ENCODE results near the gene ADIPOR2. TPM values are rescaled to one million over a fixed set of nuclear protein-coding genes. Genes with fewer than 3 reads are reported as not detected.

The ADIPOR2 gene
- total RNA-seq, 1 experiment from 2014 or later, result 84.0 TPM

DNA sequence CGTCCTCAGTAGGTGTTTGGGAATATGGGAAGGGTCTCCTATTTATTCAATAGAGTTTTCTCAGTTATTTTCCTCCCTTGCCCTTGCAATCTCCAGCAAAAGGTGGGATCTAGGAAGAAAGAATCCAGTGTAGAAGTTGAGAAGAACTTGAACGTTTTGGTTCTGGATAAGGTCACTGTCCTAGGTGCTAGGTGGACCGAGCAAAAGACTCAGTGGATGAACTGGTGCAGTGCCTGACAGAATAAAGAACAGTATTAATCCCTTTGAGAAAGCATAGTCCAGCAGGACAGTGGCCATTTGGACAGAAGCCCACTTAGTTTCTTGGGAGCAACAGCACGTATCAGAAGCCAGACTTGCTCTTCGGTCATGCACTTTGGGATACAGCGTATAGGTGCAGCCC, 96.8 kb downstream of the ADIPOR2 start:
- H3K4me3 ChIP-seq (ENCODE audit: low read depth, low read length, poor library complexity, severe bottlenecking), result no peak overlapping the region
- ChIA-PET CTCF (no interaction called here), POLR2A (ENCODE audit: low non-redundant PET) (no interaction called here)
- no peak for TF ChIP-seq EZH2 (IDR thresholded peaks at IDR 0.05; ENCODE audit: borderline replicate concordance, low read depth, low read length, poor library complexity, severe bottlenecking)
- TF ChIP-seq, protein P1, sequence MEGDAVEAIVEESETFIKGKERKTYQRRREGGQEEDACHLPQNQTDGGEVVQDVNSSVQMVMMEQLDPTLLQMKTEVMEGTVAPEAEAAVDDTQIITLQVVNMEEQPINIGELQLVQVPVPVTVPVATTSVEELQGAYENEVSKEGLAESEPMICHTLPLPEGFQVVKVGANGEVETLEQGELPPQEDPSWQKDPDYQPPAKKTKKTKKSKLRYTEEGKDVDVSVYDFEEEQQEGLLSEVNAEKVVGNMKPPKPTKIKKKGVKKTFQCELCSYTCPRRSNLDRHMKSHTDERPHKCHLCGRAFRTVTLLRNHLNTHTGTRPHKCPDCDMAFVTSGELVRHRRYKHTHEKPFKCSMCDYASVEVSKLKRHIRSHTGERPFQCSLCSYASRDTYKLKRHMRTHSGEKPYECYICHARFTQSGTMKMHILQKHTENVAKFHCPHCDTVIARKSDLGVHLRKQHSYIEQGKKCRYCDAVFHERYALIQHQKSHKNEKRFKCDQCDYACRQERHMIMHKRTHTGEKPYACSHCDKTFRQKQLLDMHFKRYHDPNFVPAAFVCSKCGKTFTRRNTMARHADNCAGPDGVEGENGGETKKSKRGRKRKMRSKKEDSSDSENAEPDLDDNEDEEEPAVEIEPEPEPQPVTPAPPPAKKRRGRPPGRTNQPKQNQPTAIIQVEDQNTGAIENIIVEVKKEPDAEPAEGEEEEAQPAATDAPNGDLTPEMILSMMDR (conservative IDR thresholded peaks at IDR 0.05; ENCODE audit: low read depth, low read length), result no peak
- H3K9me3 ChIP-seq (ENCODE audit: low read depth, low read length, poor library complexity, severe bottlenecking), result no peaks in the 10 kb centered on the region
- intact Hi-C loops (cut with micrococcal nuclease; ENCODE audit: unreplicated experiment), result no loop called here
- no peak overlapping the region for H3K27ac ChIP-seq (ENCODE audit: low read depth, low read length, poor library complexity, severe bottlenecking)
- H3K27me3 ChIP-seq (replicated peaks; ENCODE audit: insufficient read depth, low read depth, low read length, poor library complexity), result no peaks in the 10 kb centered on the region
- no TSS peak for BruUV-seq (replicated peaks)
- H3K4me1 ChIP-seq (ENCODE audit: insufficient read depth, low read length, poor library complexity, severe bottlenecking), result no peaks in the 10 kb centered on the region
- H3K36me3 ChIP-seq (ENCODE audit: insufficient read depth, low read length, poor library complexity, severe bottlenecking), result peaks cover 26% of the 10 kb centered on the region
- no peak for DNase-seq (ENCODE audit: low spot score)

- Histone ChIP-seq H3K27ac (ENCODE audit: low read depth, low read length, poor library complexity, severe bottlenecking) (no peak overlapping the region), H3K9me3 (ENCODE audit: low read depth, low read length, poor library complexity, severe bottlenecking) (no peaks in the 10 kb centered on the region), H3K4me3 (ENCODE audit: low read depth, low read length, poor library complexity, severe bottlenecking) (no peak overlapping the region), H3K27me3 (replicated peaks; ENCODE audit: insufficient read depth, low read depth, low read length, poor library complexity) (no peaks in the 10 kb centered on the region), H3K4me1 (ENCODE audit: insufficient read depth, low read length, poor library complexity, severe bottlenecking) (no peaks in the 10 kb centered on the region), H3K36me3 (ENCODE audit: insufficient read depth, low read length, poor library complexity, severe bottlenecking) (peaks cover 20% of the 10 kb centered on the region)
- CTCF ChIA-PET, result interaction anchor here (0.6 to 3.5 kb wide), 9 partner anchors 14 to 672 kb away, joined by 3 to 86 read pairs (median 4); no protein-coding TSS in a partner anchor
- intact Hi-C loops (cut with micrococcal nuclease; ENCODE audit: unreplicated experiment), result loop anchor here (5.0 to 10.0 kb wide), 2 partner anchors 158 to 244 kb away; no protein-coding TSS in a partner anchor
- DNase-seq (ENCODE audit: low spot score), result no peak
- POLR2A ChIA-PET (ENCODE audit: low non-redundant PET), result no interaction called here
- TF ChIP-seq EZH2 (IDR thresholded peaks at IDR 0.05; ENCODE audit: borderline replicate concordance, low read depth, low read length, poor library complexity, severe bottlenecking), result no peak
- TF ChIP-seq, protein P1 (conservative IDR thresholded peaks at IDR 0.05; ENCODE audit: low read depth, low read length), result no peak
- no TSS peak for BruUV-seq (replicated peaks)
Observed at GRCh38 chr12:1790444-1790843, 99.6 kb downstream of the ADIPOR2 start.

DNA sequence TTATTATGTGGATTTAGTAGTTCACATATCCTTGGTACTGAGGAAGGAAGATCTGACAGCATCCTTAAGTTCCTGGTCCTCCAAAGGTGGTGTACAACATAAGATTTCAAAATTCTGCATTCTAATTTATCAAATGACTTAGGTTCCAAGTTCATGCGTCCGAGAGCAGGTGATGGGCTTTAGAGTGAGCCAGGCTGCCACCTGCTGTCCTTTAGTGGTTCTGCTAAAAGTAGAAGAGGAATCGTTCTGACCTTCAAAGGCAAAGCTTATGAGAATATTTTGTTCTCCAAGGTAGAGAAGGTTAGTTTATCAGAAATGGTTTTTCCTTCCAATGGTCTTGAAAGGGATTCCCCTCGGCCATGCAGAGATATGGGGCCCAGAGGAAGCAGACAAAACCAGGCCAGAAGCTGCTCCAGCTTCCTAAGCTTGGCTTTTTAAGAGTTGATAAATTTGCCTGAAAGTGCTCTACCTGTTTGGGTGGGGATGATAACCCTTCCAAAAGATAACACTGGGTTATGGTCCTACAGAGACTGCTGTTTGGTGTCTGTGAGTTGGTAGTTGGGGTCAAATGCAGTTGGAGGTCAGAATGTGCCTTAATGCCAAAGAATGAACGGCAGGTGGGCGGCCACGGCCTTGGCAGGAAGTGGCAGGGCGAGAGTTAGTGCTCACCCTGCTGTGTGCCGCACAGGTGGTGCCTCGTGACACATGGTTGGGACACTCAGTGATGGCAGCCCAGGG, 100.4 kb downstream of the ADIPOR2 start:
- BruUV-seq (replicated peaks), result no TSS peak
- TF ChIP-seq, protein P1 (conservative IDR thresholded peaks at IDR 0.05; ENCODE audit: low read depth, low read length), result peak; percentile 85
- no peak for TF ChIP-seq EZH2 (IDR thresholded peaks at IDR 0.05; ENCODE audit: borderline replicate concordance, low read depth, low read length, poor library complexity, severe bottlenecking)
- ChIA-PET CTCF (interaction anchor here (0.6 to 3.5 kb wide), 12 partner anchors 15 to 979 kb away, joined by 3 to 86 read pairs (median 4); no protein-coding TSS in a partner anchor), POLR2A (ENCODE audit: low non-redundant PET) (interaction anchor here (0.6 kb wide), 1 partner anchor 138 kb away, joined by 3 read pairs; no protein-coding TSS in a partner anchor)
- Histone ChIP-seq H3K36me3 (ENCODE audit: insufficient read depth, low read length, poor library complexity, severe bottlenecking) (peaks cover 13% of the 10 kb centered on the region), H3K27ac (ENCODE audit: low read depth, low read length, poor library complexity, severe bottlenecking) (no peak overlapping the region), H3K27me3 (replicated peaks; ENCODE audit: insufficient read depth, low read depth, low read length, poor library complexity) (no peaks in the 10 kb centered on the region), H3K4me3 (ENCODE audit: low read depth, low read length, poor library complexity, severe bottlenecking) (no peak overlapping the region), H3K9me3 (ENCODE audit: low read depth, low read length, poor library complexity, severe bottlenecking) (no peaks in the 10 kb centered on the region), H3K4me1 (ENCODE audit: insufficient read depth, low read length, poor library complexity, severe bottlenecking) (peaks cover under 1% of the 10 kb centered on the region)
- DNase-seq (ENCODE audit: low spot score), result peak; percentile 67
- intact Hi-C loops (cut with micrococcal nuclease; ENCODE audit: unreplicated experiment), result loop anchor here (1.0 to 10.0 kb wide), 3 partner anchors 139 to 244 kb away; no protein-coding TSS in a partner anchor

Data from A673 (cell line).